Islet of Langerhans (tissue), 1 donor: ENCODE data around the gene AGO4.
"Not testable (repeated sequence)": the region's sequence is repeated elsewhere in the genome, so short reads cannot be mapped to it uniquely, and the experiment has no call there.

Experiments used
- FAIRE-seq: peaks from one replicate; lab custom pipeline; 2011; peaks lifted over from hg19 to GRCh38; lab: Jason Lieb, UNC

AGO4 gene

GRCh38 chr1:35863881-35864625, 56.2 kb downstream of the AGO4 start:
- no peak for FAIRE-seq

GRCh38 chr1:35864813-35865212, 57.0 kb downstream of the AGO4 start:
- no peak for FAIRE-seq

GRCh38 chr1:35866991-35867390, 59.2 kb downstream of the AGO4 start:
- FAIRE-seq = no peak

- not testable (repeated sequence) for FAIRE-seq
These were observed 61.6 kb downstream of the AGO4 start for GRCh38 chr1:35869245-35869950.

- FAIRE-seq = no peak
These were observed 63.0 kb downstream of the AGO4 start for GRCh38 chr1:35870651-35871309.

GRCh38 chr1:35873243-35873750, 65.5 kb downstream of the AGO4 start:
- FAIRE-seq = no peak

GRCh38 chr1:35874115-35874514, 66.3 kb downstream of the AGO4 start:
- not testable (repeated sequence) for FAIRE-seq

- FAIRE-seq = no peak
These were observed 69.2 kb downstream of the AGO4 start for GRCh38 chr1:35876988-35877387.

GRCh38 chr1:35881850-35882273, 74.0 kb downstream of the AGO4 start:
- FAIRE-seq = no peak

GRCh38 chr1:35882586-35882944, 74.7 kb downstream of the AGO4 start:
- FAIRE-seq = no peak

- no peak for FAIRE-seq
These were observed 75.3 kb downstream of the AGO4 start, which contains the start of gene AGO1 for GRCh38 chr1:35882945-35883634. AGO1 (plus strand) TSS chr1:35883209; CDS start chr1:35883422, 213 bp downstream.

GRCh38 chr1:35883635-35884101, 75.9 kb downstream of the AGO4 start:
- FAIRE-seq = no peak

- no peak for FAIRE-seq
These were observed 77.1 kb downstream of the AGO4 start for GRCh38 chr1:35884934-35885333.

GRCh38 chr1:35885961-35886558, 78.2 kb downstream of the AGO4 start:
- FAIRE-seq = no peak

- FAIRE-seq = no peak
These were observed 79.0 kb downstream of the AGO4 start for GRCh38 chr1:35886577-35887431.

GRCh38 chr1:35887508-35887907, 79.7 kb downstream of the AGO4 start:
- no peak for FAIRE-seq

GRCh38 chr1:35888255-35888654, 80.4 kb downstream of the AGO4 start:
- no peak for FAIRE-seq

GRCh38 chr1:35888981-35889380, 81.2 kb downstream of the AGO4 start:
- FAIRE-seq = not testable (repeated sequence)

- no peak for FAIRE-seq
These were observed 85.4 kb downstream of the AGO4 start for GRCh38 chr1:35893051-35893879.

GRCh38 chr1:35894183-35894582, 86.4 kb downstream of the AGO4 start:
- no peak for FAIRE-seq
